Measurements from ENCODE around the gene DGKB.
"Not testable (repeated sequence)": the region's sequence is repeated elsewhere in the genome, so short reads cannot be mapped to it uniquely, and the experiment has no call there.

Gene DGKB

GRCh38 chr7:14495633-14496032 is 406.9 kb downstream of the DGKB start:
- TF ChIP-seq CTCF (conservative IDR thresholded peaks at IDR 0.05; ENCODE audit: low read depth, low read length), result no peak
- H3K4me3 ChIP-seq (ENCODE audit: low read length), result no peak overlapping the region
- no peak for DNase-seq (ENCODE audit: low read depth)

GRCh38 chr7:14487701-14488395 is 414.7 kb downstream of the DGKB start:
- H3K4me3 ChIP-seq (ENCODE audit: low read length), result no peak overlapping the region
- no peak for DNase-seq (ENCODE audit: low read depth)
- TF ChIP-seq CTCF (conservative IDR thresholded peaks at IDR 0.05; ENCODE audit: low read depth, low read length), result no peak

- no peak overlapping the region for H3K4me3 ChIP-seq (ENCODE audit: low read length)
- DNase-seq (ENCODE audit: low read depth), result no peak
- TF ChIP-seq CTCF (conservative IDR thresholded peaks at IDR 0.05; ENCODE audit: low read depth, low read length), result no peak
Measured at GRCh38 chr7:14483663-14484062, 418.9 kb downstream of the DGKB start.

- H3K4me3 ChIP-seq (ENCODE audit: low read length), result no peak overlapping the region
- TF ChIP-seq CTCF (conservative IDR thresholded peaks at IDR 0.05; ENCODE audit: low read depth, low read length), result no peak
- no peak for DNase-seq (ENCODE audit: low read depth)
Measured at GRCh38 chr7:14480281-14480680, 422.3 kb downstream of the DGKB start.

GRCh38 chr7:14478834-14479510 is 423.6 kb downstream of the DGKB start:
- TF ChIP-seq CTCF (conservative IDR thresholded peaks at IDR 0.05; ENCODE audit: low read depth, low read length), result no peak
- no peak for DNase-seq (ENCODE audit: low read depth)

GRCh38 chr7:14461716-14462115 is 440.8 kb downstream of the DGKB start:
- DNase-seq (ENCODE audit: low read depth); H3K4me3 ChIP-seq (ENCODE audit: low read length): not testable (repeated sequence)

More at GRCh38 chr7:14478834-14479510, 423.6 kb downstream of the DGKB start:
- H3K4me3 ChIP-seq (ENCODE audit: low read length), result no peak overlapping the region

GRCh38 chr7:14458846-14459245 is 443.7 kb downstream of the DGKB start:
- H3K4me3 ChIP-seq (ENCODE audit: low read length); DNase-seq (ENCODE audit: low read depth): not testable (repeated sequence)

Measured in retinal pigment epithelial cell (primary cell).